ENCODE data around the gene GRID2.

The GRID2 gene

GRCh38 chr4:92678292-92678691 is 374.5 kb downstream of the GRID2 start:
- no peak overlapping the region for H3K4me3 ChIP-seq (ENCODE audit: low read depth, low read length)
- H3K4me1 ChIP-seq (ENCODE audit: control insufficient read depth, insufficient read depth, low read length) = no peaks in the 10 kb centered on the region
- H3K36me3 ChIP-seq (ENCODE audit: control insufficient read depth, insufficient read depth, low read length) = no peaks in the 10 kb centered on the region
- no peak overlapping the region for H3K9ac ChIP-seq (ENCODE audit: low read length)
- no peaks in the 10 kb centered on the region for H3K9me3 ChIP-seq (ENCODE audit: control insufficient read depth, insufficient read depth, low read depth, low read length)
- H3K27ac ChIP-seq (ENCODE audit: low read depth, low read length) = no peak overlapping the region
- H3K27me3 ChIP-seq (ENCODE audit: control insufficient read depth, insufficient read depth, low read length) = no peaks in the 10 kb centered on the region

GRCh38 chr4:92679149-92679548 is 375.4 kb downstream of the GRID2 start:
- Histone ChIP-seq H3K27me3 (ENCODE audit: control insufficient read depth, insufficient read depth, low read length) (no peaks in the 10 kb centered on the region), H3K9ac (ENCODE audit: low read length) (no peak overlapping the region)

GRCh38 chr4:92714640-92715039 is 410.9 kb downstream of the GRID2 start:
- peaks cover 10% of the 10 kb centered on the region for H3K9me3 ChIP-seq (ENCODE audit: control insufficient read depth, insufficient read depth, low read depth, low read length)
- no peak overlapping the region for H3K4me3 ChIP-seq (ENCODE audit: low read depth, low read length)
- no peak overlapping the region for H3K9ac ChIP-seq (ENCODE audit: low read length)
- 0 out of 2 replicates have a peak, but pooled peaks cover 3% of the 10 kb centered on the region for H3K4me1 ChIP-seq (ENCODE audit: control insufficient read depth, insufficient read depth, low read length)
- no peaks in the 10 kb centered on the region for H3K27me3 ChIP-seq (ENCODE audit: control insufficient read depth, insufficient read depth, low read length)
- no peak overlapping the region for H3K27ac ChIP-seq (ENCODE audit: low read depth, low read length)
- H3K36me3 ChIP-seq (ENCODE audit: control insufficient read depth, insufficient read depth, low read length) = peaks cover 6% of the 10 kb centered on the region

More at GRCh38 chr4:92679149-92679548, 375.4 kb downstream of the GRID2 start:
- Histone ChIP-seq H3K4me3 (ENCODE audit: low read depth, low read length) (no peak overlapping the region), H3K9me3 (ENCODE audit: control insufficient read depth, insufficient read depth, low read depth, low read length) (no peaks in the 10 kb centered on the region), H3K4me1 (ENCODE audit: control insufficient read depth, insufficient read depth, low read length) (no peaks in the 10 kb centered on the region), H3K36me3 (ENCODE audit: control insufficient read depth, insufficient read depth, low read length) (no peaks in the 10 kb centered on the region), H3K27ac (ENCODE audit: low read depth, low read length) (no peak overlapping the region)

DNA sequence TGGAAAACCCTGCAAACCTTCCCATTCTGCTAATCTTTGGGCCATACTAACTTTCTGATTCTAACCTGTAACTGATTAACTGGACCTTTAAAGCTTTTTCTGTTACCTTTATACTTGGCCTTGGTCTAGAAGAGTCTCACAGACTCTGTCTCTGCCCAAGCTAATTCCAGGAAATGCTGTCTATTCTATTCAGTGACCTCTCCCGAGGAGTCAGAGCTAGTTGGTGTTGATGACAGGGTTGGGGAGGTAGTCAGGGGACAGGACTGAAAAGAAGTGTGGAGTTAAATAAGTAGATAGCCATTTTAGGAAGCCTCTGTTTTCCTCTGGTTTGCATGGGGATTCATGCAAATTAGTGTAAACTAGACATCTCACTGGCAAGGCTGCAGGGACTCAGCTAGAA is 429.5 kb downstream of the GRID2 start:
- no peak overlapping the region for H3K27ac ChIP-seq (ENCODE audit: low read depth, low read length)
- no peaks in the 10 kb centered on the region for H3K9me3 ChIP-seq (ENCODE audit: control insufficient read depth, insufficient read depth, low read depth, low read length)
- H3K36me3 ChIP-seq (ENCODE audit: control insufficient read depth, insufficient read depth, low read length) = no peaks in the 10 kb centered on the region
- H3K9ac ChIP-seq (ENCODE audit: low read length) = no peak overlapping the region
- H3K4me3 ChIP-seq (ENCODE audit: low read depth, low read length) = no peak overlapping the region
- H3K27me3 ChIP-seq (ENCODE audit: control insufficient read depth, insufficient read depth, low read length) = no peaks in the 10 kb centered on the region
- no peaks in the 10 kb centered on the region for H3K4me1 ChIP-seq (ENCODE audit: control insufficient read depth, insufficient read depth, low read length)

GRCh38 chr4:92735025-92735665 is 431.4 kb downstream of the GRID2 start:
- H3K9ac ChIP-seq (ENCODE audit: low read length) = no peak overlapping the region
- no peak overlapping the region for H3K4me3 ChIP-seq (ENCODE audit: low read depth, low read length)
- H3K27ac ChIP-seq (ENCODE audit: low read depth, low read length) = no peak overlapping the region
- no peaks in the 10 kb centered on the region for H3K27me3 ChIP-seq (ENCODE audit: control insufficient read depth, insufficient read depth, low read length)
- H3K4me1 ChIP-seq (ENCODE audit: control insufficient read depth, insufficient read depth, low read length) = no peaks in the 10 kb centered on the region
- no peaks in the 10 kb centered on the region for H3K9me3 ChIP-seq (ENCODE audit: control insufficient read depth, insufficient read depth, low read depth, low read length)
- no peaks in the 10 kb centered on the region for H3K36me3 ChIP-seq (ENCODE audit: control insufficient read depth, insufficient read depth, low read length)

DNA sequence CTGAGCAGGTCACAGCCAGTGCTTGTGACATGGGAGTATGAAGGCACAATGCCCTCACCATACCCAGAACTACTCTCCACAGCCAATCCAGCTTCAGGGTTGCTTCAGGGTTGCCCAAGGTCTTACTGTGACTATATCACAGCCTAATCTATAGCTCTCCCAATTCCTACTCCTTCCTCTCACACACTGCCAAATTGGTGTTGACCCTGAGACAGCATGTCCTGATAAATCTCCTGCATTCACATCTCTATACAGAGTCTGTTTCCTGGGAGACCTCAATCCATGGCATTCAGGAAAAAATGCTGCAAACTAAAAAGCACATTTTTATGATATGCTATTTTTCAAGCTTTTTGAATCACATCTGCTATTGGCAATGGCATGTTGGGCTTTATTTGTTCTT is 456.7 kb downstream of the GRID2 start:
- peaks cover 4% of the 10 kb centered on the region; the same call in 1 of the 2 replicates for H3K36me3 ChIP-seq (ENCODE audit: control insufficient read depth, insufficient read depth, low read length)
- no peaks in the 10 kb centered on the region for H3K9me3 ChIP-seq (ENCODE audit: control insufficient read depth, insufficient read depth, low read depth, low read length)
- H3K27ac ChIP-seq (ENCODE audit: low read depth, low read length) = no peak overlapping the region
- no peaks in the 10 kb centered on the region for H3K4me1 ChIP-seq (ENCODE audit: control insufficient read depth, insufficient read depth, low read length)
- no peaks in the 10 kb centered on the region for H3K27me3 ChIP-seq (ENCODE audit: control insufficient read depth, insufficient read depth, low read length)
- no peak overlapping the region for H3K9ac ChIP-seq (ENCODE audit: low read length)
- no peak overlapping the region for H3K4me3 ChIP-seq (ENCODE audit: low read depth, low read length)

GRCh38 chr4:92776080-92776479 is 472.3 kb downstream of the GRID2 start:
- no peak overlapping the region for H3K4me3 ChIP-seq (ENCODE audit: low read depth, low read length)
- H3K27me3 ChIP-seq (ENCODE audit: control insufficient read depth, insufficient read depth, low read length) = no peaks in the 10 kb centered on the region
- no peak overlapping the region for H3K9ac ChIP-seq (ENCODE audit: low read length)
- no peaks in the 10 kb centered on the region for H3K9me3 ChIP-seq (ENCODE audit: control insufficient read depth, insufficient read depth, low read depth, low read length)
- H3K36me3 ChIP-seq (ENCODE audit: control insufficient read depth, insufficient read depth, low read length) = no peaks in the 10 kb centered on the region; the same call in 1 of the 2 replicates
- no peaks in the 10 kb centered on the region for H3K4me1 ChIP-seq (ENCODE audit: control insufficient read depth, insufficient read depth, low read length)
- H3K27ac ChIP-seq (ENCODE audit: low read depth, low read length) = no peak overlapping the region

- H3K4me3 ChIP-seq (ENCODE audit: low read depth, low read length) = no peak overlapping the region
- no peaks in the 10 kb centered on the region for H3K9me3 ChIP-seq (ENCODE audit: control insufficient read depth, insufficient read depth, low read depth, low read length)
- no peaks in the 10 kb centered on the region; the same call in 1 of the 2 replicates for H3K36me3 ChIP-seq (ENCODE audit: control insufficient read depth, insufficient read depth, low read length)
- H3K27ac ChIP-seq (ENCODE audit: low read depth, low read length) = no peak overlapping the region
- H3K9ac ChIP-seq (ENCODE audit: low read length) = no peak overlapping the region
- H3K27me3 ChIP-seq (ENCODE audit: control insufficient read depth, insufficient read depth, low read length) = no peaks in the 10 kb centered on the region
- H3K4me1 ChIP-seq (ENCODE audit: control insufficient read depth, insufficient read depth, low read length) = no peaks in the 10 kb centered on the region
Observed at GRCh38 chr4:92789741-92790140, 486.0 kb downstream of the GRID2 start.

DNA sequence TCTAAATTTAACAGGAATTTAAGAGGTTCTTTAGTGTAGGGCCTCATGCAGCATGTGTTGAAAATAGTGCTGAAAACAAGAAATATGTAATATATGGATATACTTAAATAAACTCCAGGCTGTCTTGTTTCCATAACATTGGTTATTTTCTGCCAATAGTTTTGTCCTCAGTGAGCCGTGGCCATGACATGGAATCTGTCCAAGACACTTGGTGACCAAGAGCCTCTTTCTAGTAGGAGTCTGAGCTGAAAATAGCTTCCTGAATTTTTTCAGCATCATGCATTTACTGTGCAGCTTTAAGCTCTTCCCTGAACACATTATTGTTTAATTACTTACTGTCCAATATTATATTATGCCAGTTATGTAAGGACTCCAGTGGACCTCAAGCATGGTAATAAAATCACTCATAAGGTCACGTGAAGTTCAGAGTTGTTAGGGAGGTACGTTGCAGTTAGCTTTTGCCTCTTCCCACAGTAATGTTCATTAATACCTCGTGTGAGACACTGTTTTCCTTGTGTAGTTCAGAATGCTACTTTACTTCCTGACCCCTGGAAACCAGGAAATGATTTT is 488.2 kb downstream of the GRID2 start:
- Histone ChIP-seq H3K27ac (ENCODE audit: low read depth, low read length) (no peak overlapping the region), H3K4me3 (ENCODE audit: low read depth, low read length) (no peak overlapping the region), H3K4me1 (ENCODE audit: control insufficient read depth, insufficient read depth, low read length) (no peaks in the 10 kb centered on the region), H3K36me3 (ENCODE audit: control insufficient read depth, insufficient read depth, low read length) (0 out of 2 replicates have a peak, but pooled peaks cover 3% of the 10 kb centered on the region), H3K9ac (ENCODE audit: low read length) (no peak overlapping the region), H3K27me3 (ENCODE audit: control insufficient read depth, insufficient read depth, low read length) (no peaks in the 10 kb centered on the region), H3K9me3 (ENCODE audit: control insufficient read depth, insufficient read depth, low read depth, low read length) (no peaks in the 10 kb centered on the region)

DNA sequence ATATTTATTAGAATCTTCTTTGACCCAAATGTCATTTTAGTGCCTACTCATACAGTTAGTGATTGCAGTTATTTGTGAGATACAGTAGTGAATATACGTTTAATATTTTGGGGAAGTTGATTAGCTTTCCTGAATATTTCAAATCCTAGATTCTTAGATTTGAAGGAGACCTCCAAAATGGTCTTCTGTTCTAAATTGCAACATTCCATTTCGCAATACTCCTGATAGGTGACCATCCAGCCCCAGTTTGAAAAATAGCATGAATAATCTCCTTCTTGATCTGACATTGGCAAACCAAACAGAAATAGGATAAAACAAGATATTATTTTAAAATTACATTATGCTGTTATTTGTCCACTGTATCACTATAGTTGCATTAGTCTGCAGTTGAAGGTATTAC is 505.6 kb downstream of the GRID2 start:
- H3K9ac ChIP-seq (ENCODE audit: low read length) = no peak overlapping the region
- H3K4me3 ChIP-seq (ENCODE audit: low read depth, low read length) = no peak overlapping the region
- no peaks in the 10 kb centered on the region for H3K4me1 ChIP-seq (ENCODE audit: control insufficient read depth, insufficient read depth, low read length)
- no peak overlapping the region for H3K27ac ChIP-seq (ENCODE audit: low read depth, low read length)
- no peaks in the 10 kb centered on the region for H3K27me3 ChIP-seq (ENCODE audit: control insufficient read depth, insufficient read depth, low read length)
- no peaks in the 10 kb centered on the region for H3K9me3 ChIP-seq (ENCODE audit: control insufficient read depth, insufficient read depth, low read depth, low read length)
- no peaks in the 10 kb centered on the region for H3K36me3 ChIP-seq (ENCODE audit: control insufficient read depth, insufficient read depth, low read length)

- H3K4me3 ChIP-seq (ENCODE audit: low read depth, low read length) = no peak overlapping the region
- no peaks in the 10 kb centered on the region for H3K4me1 ChIP-seq (ENCODE audit: control insufficient read depth, insufficient read depth, low read length)
- no peaks in the 10 kb centered on the region for H3K36me3 ChIP-seq (ENCODE audit: control insufficient read depth, insufficient read depth, low read length)
- no peaks in the 10 kb centered on the region for H3K27me3 ChIP-seq (ENCODE audit: control insufficient read depth, insufficient read depth, low read length)
- no peaks in the 10 kb centered on the region for H3K9me3 ChIP-seq (ENCODE audit: control insufficient read depth, insufficient read depth, low read depth, low read length)
- H3K27ac ChIP-seq (ENCODE audit: low read depth, low read length) = no peak overlapping the region
- H3K9ac ChIP-seq (ENCODE audit: low read length) = no peak overlapping the region
Observed at GRCh38 chr4:92812652-92813051, 508.9 kb downstream of the GRID2 start.
